GM12891 (cell line): ENCODE measurements around the gene PLA2G2C.

Source experiments
- DNase-seq: peaks from one replicate; pipeline ENCODE4 v3.0.0; 2011; ENCODE audit warnings: low spot score; ENCODE audit not compliant: insufficient read length
- FAIRE-seq: peaks from 2 replicates; lab custom pipeline; 2011; peaks lifted over from hg19 to GRCh38; lab: Jason Lieb, UNC
- PAX5 ChIP-seq: IDR thresholded peaks from 2 replicates; pipeline ENCODE4 v1.6.1; 2011; ENCODE audit warnings: low read length, moderate library complexity, mild to moderate bottlenecking; ENCODE audit not compliant: insufficient read depth, severe bottlenecking
- POLR2A ChIP-seq: IDR thresholded peaks from 2 replicates; pipeline ENCODE4 v1.6.1; 2011; ENCODE audit warnings: low read depth, low read length, control low read depth
- POLR2AphosphoS5 ChIP-seq: IDR thresholded peaks from 2 replicates; pipeline ENCODE4 v1.6.1; 2011; ENCODE audit warnings: low read depth, low read length, control low read depth
- POU2F2 ChIP-seq: IDR thresholded peaks from 2 replicates; pipeline ENCODE4 v1.6.1; 2011; ENCODE audit warnings: low read depth, mild to moderate bottlenecking, control low read depth, low read length, moderate library complexity
- SPI1 ChIP-seq: IDR thresholded peaks from 2 replicates; pipeline ENCODE4 v1.6.1; 2011; ENCODE audit warnings: low read depth, low read length, control low read depth
- TAF1 ChIP-seq: IDR thresholded peaks from 2 replicates; pipeline ENCODE4 v1.6.1; 2011; ENCODE audit warnings: low read depth, low read length, control low read depth

Gene PLA2G2C

DNA sequence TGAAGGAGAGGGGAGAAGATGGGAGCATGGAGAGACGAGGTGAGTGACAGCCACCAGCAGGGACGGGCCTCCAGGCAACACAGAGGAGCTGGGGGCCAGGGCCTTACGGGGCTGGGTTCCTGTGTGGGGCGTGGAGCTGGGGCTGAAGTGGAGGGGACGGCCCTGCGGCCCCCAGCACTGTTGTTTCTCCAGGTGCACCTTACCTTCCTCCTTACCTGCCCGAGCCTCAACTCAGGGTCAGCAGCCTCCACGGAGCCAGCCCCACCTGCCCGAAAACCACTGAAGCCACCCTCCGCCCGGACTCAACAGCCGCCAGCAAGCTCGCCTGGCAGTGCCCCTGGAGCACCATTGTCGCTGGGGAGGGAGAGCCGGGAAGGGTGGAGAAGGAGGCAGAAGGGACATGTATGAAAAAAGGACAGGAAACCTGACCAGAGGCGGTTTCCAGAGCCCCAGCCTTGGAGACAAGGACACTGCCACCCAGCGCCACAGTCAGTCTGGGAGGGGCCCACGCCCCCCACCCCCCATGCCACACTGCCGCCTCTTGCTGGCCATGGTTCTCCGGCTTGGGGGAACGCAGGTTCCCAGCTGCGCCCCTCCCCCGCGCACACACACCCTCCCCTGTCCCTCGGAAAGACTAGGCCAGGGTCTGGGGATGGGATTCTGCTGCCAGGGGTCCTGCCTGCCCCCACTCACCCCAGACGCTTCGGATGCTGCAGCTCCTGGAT, 36.6 kb downstream of the PLA2G2C start:
- FAIRE-seq = no peak
- no peak for TF ChIP-seq POLR2A
- no peak for TF ChIP-seq TAF1
- TF ChIP-seq POU2F2 = no peak
- no peak for TF ChIP-seq POLR2AphosphoS5
- TF ChIP-seq SPI1 = no peak
- no peak for TF ChIP-seq PAX5
- DNase-seq = no peak

GRCh38 chr1:20148571-20149500, 37.5 kb downstream of the PLA2G2C start:
- TF ChIP-seq POLR2A (no peak), POLR2AphosphoS5 (no peak), PAX5 (no peak), SPI1 (no peak), TAF1 (no peak), POU2F2 (no peak)
- no peak for DNase-seq
- FAIRE-seq = no peak

DNA sequence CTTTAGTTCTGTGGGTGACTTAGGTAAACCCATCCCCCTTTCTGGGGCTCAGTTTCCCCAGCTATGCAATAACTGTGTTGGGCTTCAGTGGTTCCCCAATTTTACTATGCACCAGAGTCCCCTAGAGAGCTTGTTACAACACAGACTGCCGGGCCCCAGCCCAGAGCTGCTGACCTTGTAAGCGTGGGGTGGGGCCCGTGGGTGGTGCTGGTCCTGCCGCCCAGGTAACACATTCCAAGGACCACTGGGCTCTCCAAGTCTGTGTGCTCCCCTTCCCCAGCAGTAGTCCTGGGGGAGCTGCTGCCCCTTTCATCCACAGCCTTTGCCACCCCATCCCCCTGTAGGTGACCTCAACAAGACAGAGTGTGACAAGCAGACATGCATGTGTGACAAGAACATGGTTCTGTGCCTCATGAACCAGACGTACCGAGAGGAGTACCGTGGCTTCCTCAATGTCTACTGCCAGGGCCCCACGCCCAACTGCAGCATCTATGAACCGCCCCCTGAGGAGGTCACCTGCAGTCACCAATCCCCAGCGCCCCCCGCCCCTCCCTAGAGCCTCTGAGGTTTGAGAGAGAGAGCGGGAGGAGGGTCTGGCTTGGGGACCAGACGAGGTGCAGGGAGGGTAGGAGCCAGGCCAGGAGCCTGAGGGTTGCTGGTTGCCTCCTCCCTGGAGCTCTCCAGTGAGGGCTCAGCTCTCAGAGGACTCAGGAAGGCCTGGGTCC, 38.3 kb downstream of the PLA2G2C start:
- DNase-seq = no peak
- no peak for TF ChIP-seq POLR2AphosphoS5
- TF ChIP-seq POU2F2 = no peak
- TF ChIP-seq PAX5 = no peak
- no peak for TF ChIP-seq TAF1
- no peak for TF ChIP-seq POLR2A
- TF ChIP-seq SPI1 = no peak
- no peak for FAIRE-seq

DNA sequence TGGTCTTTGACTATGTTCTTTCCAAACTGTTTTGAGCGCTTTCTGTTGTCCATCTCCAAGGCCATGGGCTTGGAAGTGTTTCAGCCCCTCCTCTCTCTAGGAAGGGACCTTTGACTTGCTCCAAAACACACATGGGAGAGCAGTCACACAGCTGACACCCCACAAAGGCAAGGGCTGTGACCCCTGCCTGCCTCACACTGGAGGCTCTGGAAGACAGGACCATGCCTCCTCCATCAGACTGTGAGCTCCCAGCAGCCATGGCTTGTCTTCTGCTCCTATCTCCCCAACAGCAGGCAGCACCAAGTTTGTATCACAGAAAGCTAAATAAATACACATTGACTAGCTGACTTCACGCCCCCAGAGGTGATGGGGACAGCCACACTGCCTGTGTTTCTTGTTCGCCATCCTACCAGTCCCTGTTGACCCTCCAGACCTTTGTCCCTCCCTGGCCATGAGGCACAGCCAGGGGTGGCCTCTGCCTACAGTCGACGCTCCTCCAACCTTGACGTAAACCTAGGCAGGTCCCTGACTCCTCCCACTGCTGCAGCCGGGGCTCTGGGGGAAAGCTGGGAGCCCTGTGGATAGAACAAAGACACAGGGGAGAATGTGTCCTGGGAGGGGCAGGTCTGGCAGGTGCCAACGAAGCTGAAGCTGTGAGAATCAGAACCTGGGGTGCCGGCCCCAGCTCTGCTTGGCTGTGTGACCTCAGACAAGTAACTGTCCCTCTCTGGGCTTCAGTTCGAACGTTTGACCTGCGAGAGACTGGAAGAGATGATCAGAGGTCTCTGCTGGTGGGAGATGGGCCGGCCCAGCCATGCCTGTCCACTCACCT, 42.4 kb downstream of the PLA2G2C start:
- TF ChIP-seq POU2F2 = no peak
- no peak for TF ChIP-seq PAX5
- TF ChIP-seq TAF1 = no peak
- no peak for TF ChIP-seq POLR2AphosphoS5
- TF ChIP-seq POLR2A = no peak
- TF ChIP-seq SPI1 = no peak
- FAIRE-seq = no peak
- no peak for DNase-seq

GRCh38 chr1:20143318-20143717, 43.0 kb downstream of the PLA2G2C start:
- DNase-seq (no peak), FAIRE-seq (no peak)
- TF ChIP-seq POLR2A = no peak
- no peak for TF ChIP-seq POLR2AphosphoS5
- no peak for TF ChIP-seq SPI1
- no peak for TF ChIP-seq TAF1
- TF ChIP-seq POU2F2 = no peak
- no peak for TF ChIP-seq PAX5

DNA sequence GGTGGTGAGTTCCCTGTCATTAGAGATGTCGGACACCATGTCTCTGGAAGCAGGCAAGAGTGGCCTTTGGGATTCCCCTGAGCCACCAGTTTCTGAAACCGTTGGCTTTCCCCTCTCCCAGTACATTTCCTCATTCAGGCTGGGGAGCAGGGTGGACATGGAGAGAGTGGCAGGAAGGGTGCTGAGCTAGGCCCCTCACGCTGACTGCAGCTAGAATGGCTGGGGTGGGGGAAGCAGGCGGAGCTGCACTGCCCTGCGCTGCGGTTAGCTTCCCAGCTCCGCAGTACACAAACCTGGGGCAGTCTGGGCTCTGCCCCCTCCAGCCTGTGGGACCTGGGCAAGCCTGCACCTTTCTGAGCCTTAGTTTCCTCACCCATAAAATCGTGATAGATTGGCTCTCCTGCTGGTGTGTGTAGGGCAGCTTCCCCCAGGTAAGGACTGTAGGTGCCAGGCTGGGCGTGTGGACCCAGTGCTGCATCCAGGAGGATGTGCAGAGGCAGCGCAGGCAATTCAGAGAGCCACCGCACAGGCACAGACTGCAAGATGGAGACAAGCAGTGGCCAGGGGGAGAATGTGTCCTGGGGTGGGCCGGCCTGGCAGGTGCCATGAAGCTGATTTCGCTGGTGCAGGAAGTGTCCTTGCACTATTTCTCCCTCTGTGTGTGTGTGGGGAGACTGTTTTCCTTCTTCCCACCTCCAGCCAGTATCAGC, 44.2 kb downstream of the PLA2G2C start:
- FAIRE-seq = no peak
- no peak for TF ChIP-seq POU2F2
- TF ChIP-seq POLR2AphosphoS5 = no peak
- TF ChIP-seq SPI1 = no peak
- DNase-seq = no peak

DNA sequence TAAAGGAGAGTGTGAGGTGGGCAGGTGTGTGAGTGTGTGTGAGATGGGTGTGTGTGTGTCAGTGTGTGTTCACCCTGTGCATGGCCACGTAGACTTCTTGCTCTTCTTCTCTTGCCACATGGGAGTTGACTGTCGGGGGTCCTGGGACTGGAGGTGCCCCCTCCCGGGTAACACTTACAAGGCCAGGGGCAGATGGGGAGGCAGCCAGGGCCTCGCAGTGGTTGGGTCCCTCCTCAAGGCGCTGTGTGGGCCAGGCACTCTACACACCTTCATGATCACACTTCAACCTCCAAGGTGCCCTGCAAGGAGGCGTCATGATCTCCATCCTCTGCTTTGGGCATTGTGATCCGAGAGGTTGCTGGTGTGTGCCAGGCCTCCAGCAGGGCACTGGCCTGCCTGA, 44.9 kb downstream of the PLA2G2C start:
- TF ChIP-seq TAF1 (no peak), SPI1 (no peak), PAX5 (no peak), POLR2AphosphoS5 (no peak), POLR2A (no peak), POU2F2 (no peak)
- no peak for DNase-seq
- no peak for FAIRE-seq

GRCh38 chr1:20141001-20141400, 45.3 kb downstream of the PLA2G2C start:
- FAIRE-seq = no peak
- no peak for DNase-seq
- TF ChIP-seq SPI1 = no peak
- no peak for TF ChIP-seq POU2F2
- no peak for TF ChIP-seq POLR2A
- no peak for TF ChIP-seq PAX5
- TF ChIP-seq POLR2AphosphoS5 = no peak
- TF ChIP-seq TAF1 = no peak
